Occipital lobe (tissue), 2 donors: ENCODE measurements around the gene ABCC6. TPM values are rescaled to one million over a fixed set of nuclear protein-coding genes. Genes with fewer than 3 reads are reported as not detected.
"Not testable (repeated sequence)": the region's sequence is repeated elsewhere in the genome, so short reads cannot be mapped to it uniquely, and the experiment has no call there.

ENCODE experiments used
- DNase-seq: peaks from one replicate; lab custom pipeline; 2025; lab: John Stamatoyannopoulos, UW
- total RNA-seq: library from RNA; depleted of rRNA; stranded (reverse); fragments of >200 nt; gene quantifications from one replicate; pipeline ENCODE4 v1.2.3, GENCODE V29; 2014

ABCC6 gene
- total RNA-seq, 1 donor from 2014 or later: 0.16 TPM

DNA sequence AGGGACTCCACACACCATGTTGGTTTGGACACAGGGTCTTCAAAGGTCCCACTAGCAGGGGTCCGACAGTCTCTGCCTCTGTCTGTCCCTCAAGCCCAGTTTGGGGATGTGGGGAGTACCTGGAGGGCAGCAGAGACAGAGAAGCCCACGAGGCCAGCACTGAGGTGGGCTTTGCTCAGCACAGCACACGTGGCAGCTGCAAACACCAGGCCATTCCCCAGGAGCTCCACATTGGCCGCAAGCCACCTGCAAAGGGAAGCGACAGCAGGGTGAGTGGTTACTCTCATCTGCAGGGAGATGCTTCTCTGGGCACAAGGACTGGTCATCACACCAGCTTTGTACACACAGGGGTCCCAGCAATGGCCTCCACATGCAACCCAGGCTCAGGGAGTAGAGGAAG lies 62.0 kb downstream of the ABCC6 start:
- DNase-seq: no peak

DNA sequence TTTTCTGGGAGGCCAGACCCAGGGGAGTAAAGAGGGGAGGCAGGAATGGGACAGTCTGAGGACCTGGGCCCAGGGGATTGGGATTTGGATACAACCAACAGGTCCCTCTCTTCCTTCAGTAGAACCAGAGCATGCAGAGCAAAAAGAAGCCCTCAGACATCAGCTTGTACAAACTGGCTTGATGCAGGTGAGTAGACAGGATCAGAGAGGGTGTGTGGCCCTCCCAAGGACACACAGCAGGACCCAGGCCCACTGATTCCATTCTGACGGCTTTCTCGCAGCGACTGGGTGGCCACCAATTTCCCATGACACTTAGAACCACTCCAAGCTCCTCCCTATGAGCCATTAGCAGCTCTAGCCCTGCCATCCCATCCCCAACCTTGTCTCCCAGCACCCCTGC lies 63.6 kb downstream of the ABCC6 start:
- no peak for DNase-seq

GRCh38 chr16:16158741-16159374 lies 64.4 kb downstream of the ABCC6 start:
- DNase-seq: no peak

DNA sequence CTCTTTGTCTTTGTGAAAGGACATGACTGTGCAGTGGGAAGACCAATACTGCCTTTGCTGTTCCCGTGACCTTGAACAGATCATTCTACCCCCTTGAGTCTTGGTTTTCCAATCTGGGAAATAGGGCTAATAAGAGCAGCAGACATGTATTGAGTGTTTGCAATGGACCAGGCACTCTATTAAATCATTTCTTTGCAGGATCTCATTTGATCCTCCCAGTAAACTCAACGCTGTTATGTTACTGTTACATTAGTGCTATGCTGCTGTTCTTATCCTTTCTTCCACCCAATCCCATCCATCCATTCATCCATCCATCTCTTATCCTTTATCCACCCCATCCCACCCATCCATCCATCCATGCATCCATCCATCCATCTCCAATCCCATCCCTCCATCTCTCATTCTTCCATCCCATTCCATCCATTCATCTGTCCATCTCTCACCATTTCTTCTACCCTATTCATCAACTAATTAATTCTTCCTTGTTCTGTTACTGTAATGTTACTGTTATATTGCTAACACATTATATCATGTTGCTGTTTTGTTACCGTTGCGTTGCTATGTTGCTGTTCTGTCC lies 65.1 kb downstream of the ABCC6 start:
- no peak for DNase-seq

DNA sequence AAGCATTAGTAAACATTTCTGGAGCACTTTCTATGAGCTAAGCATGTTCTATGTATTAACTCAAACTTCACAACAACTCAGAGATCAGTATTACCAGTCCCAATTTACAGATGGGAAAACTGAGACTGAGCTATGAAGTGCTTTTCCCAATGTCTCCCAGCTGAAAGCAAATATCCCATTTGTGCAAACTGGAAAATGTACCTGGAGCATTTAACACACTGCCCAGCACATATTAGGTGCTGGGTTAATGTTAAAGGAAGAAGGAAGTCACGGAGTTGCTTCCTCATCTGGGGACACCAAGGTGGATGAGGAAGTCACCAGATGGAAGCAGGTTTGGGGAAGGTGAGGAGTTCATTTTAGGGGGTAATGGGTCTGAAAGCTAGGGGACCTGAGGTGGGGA lies 66.1 kb downstream of the ABCC6 start:
- DNase-seq: no peak

DNA sequence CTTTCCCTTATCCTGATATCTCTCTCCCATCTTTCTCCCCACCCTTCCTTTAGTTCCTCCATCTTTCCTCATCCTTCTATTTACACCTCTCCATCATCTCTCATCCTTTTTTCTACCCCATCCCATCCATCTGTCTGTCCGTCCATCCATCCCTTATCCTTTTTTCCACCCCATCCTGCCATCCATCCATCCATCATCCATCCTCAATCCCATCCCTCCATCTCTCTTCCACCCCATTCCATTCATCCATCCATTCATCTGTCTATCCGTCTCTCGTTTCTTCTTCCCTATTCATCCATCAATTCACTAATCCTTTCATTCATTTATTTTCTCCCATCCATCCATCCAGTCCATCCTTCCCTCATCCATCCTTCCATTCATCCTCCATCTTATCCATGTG lies 68.1 kb downstream of the ABCC6 start:
- no peak for DNase-seq

DNA sequence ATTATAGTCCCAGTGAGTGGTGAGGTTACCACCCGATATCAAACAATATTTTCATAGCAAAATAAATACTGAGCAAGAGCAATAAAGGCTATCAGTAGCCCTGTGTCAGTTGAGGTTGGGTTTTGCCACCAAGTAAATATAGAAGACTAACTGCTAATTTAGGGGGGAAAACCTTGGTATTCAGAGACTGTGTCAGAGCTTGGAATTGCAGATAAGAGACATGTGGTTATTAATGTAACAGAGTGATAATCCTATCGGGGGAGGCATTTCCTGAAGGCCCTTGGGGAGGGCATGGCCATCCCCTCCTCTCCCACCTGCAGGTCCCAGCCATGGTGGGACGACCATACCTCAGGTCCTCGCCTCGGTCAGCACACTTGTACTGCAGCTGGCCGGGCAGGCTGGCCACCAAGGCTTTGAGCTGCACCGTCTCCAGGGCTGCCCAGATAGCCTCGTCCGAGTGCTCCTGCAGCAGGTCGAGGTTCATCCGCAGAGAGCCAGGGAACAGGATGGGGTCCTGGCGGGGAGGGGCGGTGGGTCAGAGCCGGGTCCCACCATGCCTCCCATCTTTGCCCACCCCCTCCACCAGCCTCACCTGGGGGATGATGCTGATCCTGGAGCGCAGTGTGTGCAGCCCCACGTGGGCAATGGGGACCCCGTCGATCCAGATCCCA lies 68.9 kb downstream of the ABCC6 start:
- DNase-seq: no peak

DNA sequence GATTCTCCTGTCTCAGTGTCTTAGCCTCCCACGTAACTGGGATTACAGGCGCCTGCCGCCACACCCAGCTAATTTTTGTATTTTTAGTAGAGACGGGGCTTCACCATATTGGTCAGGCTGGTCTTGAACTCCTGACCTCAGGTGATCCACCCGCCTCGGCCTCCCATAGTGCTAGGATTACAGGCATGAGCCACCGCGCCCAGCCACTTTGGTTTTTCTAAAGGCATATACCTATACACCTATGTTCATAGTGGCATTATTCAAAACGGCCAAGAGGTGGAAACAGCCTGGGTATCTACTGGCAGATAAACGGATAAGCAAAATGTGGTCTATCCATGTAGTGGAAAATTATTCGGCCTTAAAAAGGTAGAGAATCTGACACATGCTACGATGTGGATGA lies 70.3 kb downstream of the ABCC6 start:
- DNase-seq: not testable (repeated sequence)

DNA sequence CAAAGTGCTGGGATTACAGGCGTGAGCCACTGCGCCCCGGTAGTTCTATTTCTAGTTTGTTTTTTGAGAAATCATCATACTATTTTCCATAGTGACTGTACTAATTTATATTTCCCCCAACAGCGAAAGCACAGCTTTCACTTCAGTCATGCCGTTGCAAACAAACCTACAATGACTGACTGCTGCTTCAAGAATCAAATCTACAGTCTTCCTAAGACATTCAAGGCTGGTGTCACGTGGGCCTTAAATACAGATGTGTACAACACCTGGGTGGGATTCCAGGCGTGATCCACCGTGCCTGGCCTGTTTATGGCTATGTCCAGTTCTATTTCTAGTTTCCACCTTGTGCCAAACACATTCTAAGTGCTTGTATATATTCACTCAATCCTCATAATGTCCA lies 72.0 kb downstream of the ABCC6 start:
- DNase-seq: no peak

DNA sequence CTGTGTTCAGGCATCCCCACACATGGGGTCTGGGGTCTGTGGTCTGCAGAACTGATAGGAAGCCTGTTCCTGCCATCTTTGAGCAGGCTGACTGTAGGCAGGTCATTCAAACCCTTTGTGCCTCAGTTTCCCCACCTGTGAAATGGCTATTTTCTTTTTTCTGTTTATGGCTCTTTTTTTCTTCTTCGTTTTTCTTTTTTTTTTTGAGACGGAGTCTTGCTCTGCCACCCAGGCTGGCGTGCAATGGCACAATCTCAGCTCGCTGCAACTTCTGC lies 72.5 kb downstream of the ABCC6 start:
- no peak for DNase-seq

DNA sequence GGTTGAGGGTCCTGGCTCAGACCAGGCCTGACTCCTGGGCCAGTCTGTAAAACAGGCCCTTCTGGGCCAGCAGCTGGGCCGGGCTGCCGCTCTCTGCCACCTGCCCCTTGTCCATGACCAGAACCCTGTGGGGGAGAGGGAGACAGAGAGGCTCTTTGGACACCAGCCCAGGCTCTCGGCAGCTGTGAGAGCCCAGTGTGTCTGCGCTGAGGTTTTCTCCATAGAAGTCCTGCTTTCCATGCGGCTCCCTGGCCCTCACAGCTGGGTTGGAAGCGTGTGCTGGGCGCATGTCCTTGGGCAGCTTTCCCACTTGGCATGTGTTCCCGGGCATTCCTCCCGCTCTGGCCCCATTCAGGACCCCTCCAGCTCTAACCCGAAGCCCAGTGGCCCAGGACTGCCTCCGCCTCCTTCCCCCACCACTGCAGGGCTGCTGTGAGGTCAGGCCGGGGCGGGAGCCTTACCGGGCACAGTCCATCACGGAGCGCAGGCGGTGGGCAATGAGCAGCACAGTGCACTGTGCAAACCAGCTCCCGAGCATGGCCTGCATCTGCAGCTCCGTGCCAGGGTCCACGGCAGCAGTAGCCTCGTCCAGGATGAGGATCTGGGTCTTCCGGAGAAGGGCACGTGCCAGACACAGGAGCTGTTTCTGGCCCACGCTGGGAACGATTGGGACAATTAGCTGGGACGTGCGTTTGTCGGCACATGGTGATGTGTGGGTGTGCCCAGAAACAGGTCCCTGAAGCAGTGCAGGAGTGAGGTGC lies 73.0 kb downstream of the ABCC6 start:
- peak; percentile 71 for DNase-seq

DNA sequence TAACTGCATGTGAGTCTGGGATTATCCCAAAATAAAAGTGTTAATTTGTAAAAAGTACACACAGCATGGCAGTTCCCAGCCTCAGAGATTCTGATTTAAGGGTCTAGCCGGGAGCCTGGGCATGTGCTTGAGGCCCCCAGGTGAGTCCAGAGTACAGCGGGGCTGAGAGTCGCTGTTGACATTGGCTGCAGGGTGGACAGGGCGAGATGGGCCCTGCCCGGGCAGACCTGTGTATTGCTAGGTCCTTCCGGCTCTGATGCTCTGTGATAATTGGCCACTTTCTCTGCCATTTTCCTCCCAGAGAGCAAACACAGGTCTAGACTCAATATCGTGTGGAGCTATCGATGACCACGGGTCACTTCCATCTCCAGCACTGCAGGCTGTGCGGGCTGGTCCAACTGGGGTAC lies 73.6 kb downstream of the ABCC6 start:
- no peak for DNase-seq

- no peak for DNase-seq
Observed at GRCh38 chr16:16148755-16149154, 74.5 kb downstream of the ABCC6 start.

DNA sequence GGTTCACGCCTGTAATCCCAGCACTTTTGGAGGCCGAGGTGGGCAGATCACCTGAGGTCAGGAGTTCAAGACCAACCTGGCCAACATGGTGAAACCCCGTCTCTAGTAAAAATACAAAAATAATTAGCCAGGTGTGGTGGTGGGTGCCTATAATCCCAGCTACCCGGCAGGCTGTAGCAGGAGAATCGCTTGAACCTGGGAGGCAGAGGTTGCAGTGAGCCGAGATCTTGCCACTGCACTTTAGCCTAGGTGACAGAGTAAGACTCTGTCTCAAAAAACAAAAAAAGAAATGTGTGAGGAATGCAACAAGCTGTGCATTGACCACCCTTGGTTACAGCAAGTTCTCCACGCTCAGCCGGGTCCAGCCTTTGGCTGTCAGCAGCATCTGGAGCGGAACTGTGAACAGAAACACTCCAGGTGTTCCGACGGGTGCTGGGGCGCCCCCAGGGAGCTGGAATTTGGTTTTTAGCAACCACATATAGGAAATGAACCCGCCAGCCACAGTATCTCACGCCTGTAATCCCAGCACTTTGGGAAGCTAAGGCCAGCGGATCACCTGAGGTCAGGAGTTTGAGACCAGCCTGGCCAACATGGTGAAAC lies 75.2 kb downstream of the ABCC6 start:
- DNase-seq: not testable (repeated sequence)

DNA sequence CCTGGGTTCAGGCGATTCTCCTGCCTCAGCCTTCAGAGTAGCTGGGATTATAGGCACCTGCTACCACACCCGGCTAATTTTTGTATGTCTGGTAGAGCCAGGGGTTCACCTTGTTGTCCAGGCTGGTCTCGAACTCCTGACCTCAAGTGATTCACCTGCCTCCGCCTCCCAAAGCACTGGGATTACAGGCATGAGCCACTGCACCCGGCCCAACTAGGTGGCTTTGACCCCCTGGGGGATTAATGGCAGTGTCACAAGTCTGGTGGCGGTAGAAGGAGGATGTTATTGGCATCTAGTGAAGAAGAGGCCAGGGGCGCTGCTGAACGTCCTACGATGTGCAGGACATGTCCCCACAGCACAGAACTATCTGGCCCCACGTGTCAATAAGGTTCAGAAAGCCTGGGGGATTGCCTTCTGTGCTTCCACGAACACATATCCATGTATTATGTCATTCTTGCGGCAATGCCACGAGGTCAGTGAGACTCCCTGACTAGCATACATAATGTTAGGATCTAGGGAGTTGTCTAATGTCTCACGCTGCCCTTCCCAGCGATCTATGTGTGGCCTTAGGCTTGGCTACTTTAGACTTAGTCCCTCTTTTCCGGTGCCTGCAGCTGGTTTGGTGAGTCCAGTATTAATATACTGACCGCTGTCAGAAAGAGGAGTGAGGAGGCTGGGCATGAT lies 75.8 kb downstream of the ABCC6 start:
- DNase-seq: no peak

DNA sequence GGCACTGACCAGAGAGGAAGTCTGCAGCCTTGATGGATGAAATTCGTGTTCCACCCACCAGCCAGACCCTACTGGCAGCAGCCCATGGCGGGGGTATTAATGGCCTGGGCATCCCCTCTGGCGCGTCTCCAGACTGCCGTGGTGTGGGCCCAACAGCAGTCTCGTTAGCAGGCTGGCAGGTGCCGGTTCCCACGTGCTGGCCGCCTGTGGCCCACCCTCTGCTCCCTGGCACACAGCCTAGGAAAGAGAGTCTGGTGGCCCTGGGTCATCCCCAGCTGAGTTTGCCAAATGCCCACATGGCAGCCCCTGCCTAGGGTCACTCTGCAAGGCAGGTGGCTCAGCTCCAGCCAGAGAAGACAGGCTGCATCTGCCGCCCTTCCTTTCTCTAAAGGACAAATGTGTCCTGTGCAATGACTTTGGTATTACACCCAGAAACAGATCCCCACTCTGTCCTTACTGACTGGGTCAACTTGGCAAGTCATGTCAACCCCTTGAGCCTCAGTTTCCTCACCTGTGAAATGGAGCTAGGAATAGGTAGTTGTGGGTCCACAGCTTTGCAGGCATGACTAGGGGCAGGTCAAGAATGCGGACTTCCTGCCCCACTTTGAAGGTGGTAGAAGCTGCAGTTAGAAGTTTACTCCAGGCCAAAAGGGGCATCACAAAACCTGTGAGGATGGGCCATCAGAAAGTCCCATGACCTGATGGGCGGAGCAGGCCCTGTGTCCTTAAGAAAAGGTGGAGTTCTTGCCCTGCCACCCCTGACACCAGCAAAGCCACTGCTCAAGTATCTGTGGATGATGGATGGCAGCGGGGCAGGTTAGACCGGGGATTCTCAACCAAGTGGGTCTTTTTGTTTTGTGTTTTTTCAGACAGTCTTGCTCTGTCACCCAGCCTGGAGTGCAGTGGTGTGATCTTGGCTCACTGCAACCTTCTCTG lies 76.6 kb downstream of the ABCC6 start:
- DNase-seq: no peak

DNA sequence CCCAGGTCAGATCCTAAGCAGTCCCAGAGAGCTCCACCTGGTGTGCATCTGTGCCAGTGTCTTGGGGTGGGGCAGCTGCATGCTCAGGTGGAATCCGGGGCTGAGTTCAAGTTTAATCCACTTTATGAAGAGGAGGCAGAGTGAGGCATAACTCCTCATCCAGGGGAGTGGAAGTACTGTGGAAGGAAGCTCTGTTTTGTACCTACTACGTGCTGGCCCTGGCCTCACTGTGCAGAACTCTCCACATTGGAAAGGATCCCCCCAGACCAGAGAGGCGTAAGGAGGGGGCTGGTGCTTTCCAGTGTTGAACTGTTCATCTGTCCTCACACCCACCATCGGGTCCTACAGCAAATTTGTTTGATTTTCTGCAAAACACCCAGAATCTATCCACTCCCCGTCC lies 78.0 kb downstream of the ABCC6 start:
- no peak for DNase-seq

- no peak for DNase-seq
Observed at GRCh38 chr16:16144416-16144815, 78.9 kb downstream of the ABCC6 start.

DNA sequence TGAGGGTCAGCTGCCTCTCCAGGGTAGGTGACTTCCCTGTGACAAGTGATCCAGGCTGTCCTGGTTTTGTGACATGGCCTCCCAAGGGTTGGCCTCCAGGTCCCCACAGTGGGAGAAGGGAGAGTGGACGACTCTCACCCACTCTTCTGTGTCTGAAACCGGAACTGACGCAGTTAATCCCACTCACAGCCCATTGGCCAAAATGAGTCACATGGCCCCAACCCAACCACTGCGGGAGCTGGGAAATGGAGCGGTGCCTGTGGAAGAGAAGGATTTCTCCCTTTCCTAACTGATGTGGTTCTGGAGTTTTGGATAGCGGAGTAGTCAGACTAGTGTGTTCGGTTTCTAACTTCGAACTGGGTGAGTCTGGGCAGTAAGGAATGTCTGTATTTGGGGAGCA lies 79.4 kb downstream of the ABCC6 start:
- no peak for DNase-seq

DNA sequence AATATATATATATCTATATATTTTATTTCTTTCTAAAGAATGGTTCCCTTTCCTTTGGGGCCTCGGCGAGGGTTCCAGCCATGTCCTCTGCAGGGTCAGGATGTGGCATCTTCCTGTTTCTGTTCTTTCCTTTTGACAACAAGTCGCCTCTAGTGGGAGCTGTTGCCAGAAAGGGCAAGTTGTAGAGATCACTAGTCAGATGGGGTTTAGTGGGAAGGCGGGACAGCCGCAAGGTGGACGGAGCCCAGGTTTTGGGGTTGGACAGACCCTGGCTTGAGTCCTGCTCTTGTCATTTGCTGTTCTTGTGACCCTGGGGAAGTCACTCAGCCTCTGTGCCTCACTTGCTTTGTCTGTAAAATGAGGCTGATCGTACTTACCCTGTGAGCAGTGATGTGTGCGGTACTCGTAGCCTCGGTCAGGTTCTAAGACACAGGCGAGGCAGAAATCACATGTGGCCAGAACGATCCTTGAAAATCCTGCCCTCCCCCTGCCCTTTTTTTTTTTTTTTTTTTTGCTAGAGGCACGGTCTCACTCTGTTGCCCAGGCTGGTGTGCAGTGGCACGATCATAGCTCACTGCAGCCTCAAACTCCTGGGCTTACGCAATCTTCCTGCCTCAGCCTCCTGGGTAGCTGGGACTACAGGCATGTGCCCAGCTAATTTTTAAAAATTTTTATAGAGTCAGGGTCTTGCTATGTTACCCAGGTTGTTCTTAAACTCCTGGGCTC lies 80.1 kb downstream of the ABCC6 start:
- no peak for DNase-seq
